Heart left ventricle (tissue), 16 donors: ENCODE measurements around the gene WDR17. TPM values are rescaled to one million over a fixed set of nuclear protein-coding genes. Genes with fewer than 3 reads are reported as not detected.

Experiments used
- ATAC-seq, 4 donors: fragments of 200-7000 bp; cut with Tn5 transposase; one replicate each; pipeline ENCODE4 v1.9.1; 2020 to 2022; ENCODE audit warnings: moderate library complexity in 4 of 4, mild to moderate bottlenecking in 3 of 4, moderate number of reproducible peaks in 1 of 4
- DNase-seq, 5 donors: peaks; one replicate each; pipeline ENCODE4 v3.0.0-alpha.2; 2020
- H3K27ac ChIP-seq, 12 donors: fragments of 200-600 bp; sonication (generic) in 4 of 12; one replicate each; pipeline versions ENCODE4 v1.5.0 to v1.8.0; 2016 to 2022; ENCODE audit warnings: mild to moderate bottlenecking in 2 of 12
- H3K27me3 ChIP-seq, 9 donors: fragments of 200-600 bp; sonication (generic) in 2 of 9; one replicate each; pipeline versions ENCODE4 v1.5.1 to v1.8.0; 2016 to 2022; ENCODE audit warnings: mild to moderate bottlenecking in 3 of 9
- H3K36me3 ChIP-seq, 9 donors: fragments of 200-600 bp; sonication (generic) in 2 of 9; one replicate each; pipeline versions ENCODE4 v1.5.0 to v1.8.0; 2018 to 2022; ENCODE audit warnings: mild to moderate bottlenecking in 2 of 9
- H3K4me1 ChIP-seq, 12 donors: fragments of 200-600 bp; sonication (generic) in 4 of 12; one replicate each; pipeline versions ENCODE4 v1.5.0 to v1.8.0; 2016 to 2022; ENCODE audit warnings: mild to moderate bottlenecking in 3 of 12
- H3K4me3 ChIP-seq, 12 donors: fragments of 200-600 bp; sonication (generic) in 4 of 12; one replicate each; pipeline versions ENCODE4 v1.5.0 to v1.8.0; 2017 to 2022; ENCODE audit warnings: mild to moderate bottlenecking in 9 of 12, moderate library complexity in 4 of 12
- H3K9me3 ChIP-seq, 12 donors: fragments of 200-600 bp; sonication (generic) in 4 of 12; one replicate each; pipeline versions ENCODE4 v1.5.0 to v1.8.0; 2016 to 2022; ENCODE audit warnings: mild to moderate bottlenecking in 1 of 12
- POLR2A ChIP-seq, 2 donors: fragments of 450-650 bp; IDR thresholded peaks; one replicate each; pipeline ENCODE4 v1.6.1; 2017; ENCODE audit warnings: antibody characterized with exemption in 2 of 2, mild to moderate bottlenecking in 2 of 2, moderate library complexity in 2 of 2
- WGBS, 4 donors: extraction: QIAGEN DNeasy Blood & Tissue Kit in 2 of 4; methylation state at CpG; one replicate each; pipeline versions ENCODE4 v1.1.5 to v1.1.7; 2013 to 2018; 5-methylcytosine and 5-hydroxymethylcytosine counted together
- intact Hi-C, 10 donors: fragments of 100-400 bp; cut with DNase I; formaldehyde crosslinking; loops; one replicate each; pipeline versions ENCODE4 v1.11.1 to v1.14.2; 2022
- long read RNA-seq, 3 donors: library from polyadenylated mRNA; unstranded; transcript quantifications; one replicate each; pipeline ENCODE4 v2.0.0, GENCODE V29; 2020 to 2021
- polyA plus RNA-seq, 2 donors: library from polyadenylated mRNA; stranded (reverse); fragments of 200-250 nt; gene quantifications; one replicate each; pipeline ENCODE4 v1.2.3, GENCODE V29; 2013
- total RNA-seq, 9 donors: library from RNA; depleted of rRNA in 2 of 9; stranded (reverse); fragments of >200 nt in 2 of 9; fragmentation: NEBNext Ultra II Directional in 3 of 9; extraction: Animal tissue kit (Norgen Biotek cat#: 25700) in 3 of 9; gene quantifications; one replicate each; pipeline versions ENCODE4 v1.1.0 to v1.2.4, GENCODE V29; 2016 to 2023
- TF ChIP-seq, protein P1 (sequence below), 12 donors: fragments of 200-600 bp; sonication (generic) in 4 of 12; IDR thresholded peaks; one replicate each; pipeline versions ENCODE4 v1.5.0 to v1.8.0; 2018 to 2022; ENCODE audit warnings: antibody characterized with exemption in 12 of 12, mild to moderate bottlenecking in 5 of 12
- donor health status: ischemic (EF 13 %, LVEDD 7.1; RV severe dilation, severe dysfunction).
- donor health status: healthy with polysubstance abuse.
- donor health status: DM: no; HTN: yes; CAD: no.
- donor health status: DM: no; HTN: no; CAD: no.
- donor health status: ischemic (EF 25% LVEDD 6.9; RV normal size, moderate dysfunction).
- donor health status: ischemic (EF 25% LVEDD 5.7; RV mildly dilated, moderate dysfunction).
- donor health status: healthy.
- donor health status: DM: yes; HTN: yes; CAD: no.
- donor health status: ischemic (EF 35%, LVEDD 5.7; RV mildly dilated, moderate dysfunction).
- donor health status: nonischemic (EF 11% LVEDD 7.7; RV severe dilation, severe dysfunction).
- donor health status: DM: yes; HTN: yes; CAD: no.
- donor health status: PGD.
- donor health status: ischemic (EF 29% LVEDD 5.4; RV normal size, mild dysfunction).
- donor health status: nonischemic (EF 23%, LVEDD 6.1; RV moderate dilation, normal function).

The WDR17 gene
- total RNA-seq (1 to 10 TPM in 1 of 9 donors, under 1 TPM in 8; 0.28 to 1.4 (median 0.75) TPM), polyA plus RNA-seq (under 1 TPM; 0.21 to 0.23 TPM)
- long read RNA-seq, donor 1 = 0 reads
- long read RNA-seq, donor 2 = 0 reads
- long read RNA-seq, donor 3 = 0 reads

GRCh38 chr4:176065435-176066291, at the start of gene WDR17:
Gene WDR17 (plus strand): TSS chr4:176065841. CDS start chr4:176111581, 45,740 bp downstream.
- Histone ChIP-seq H3K4me1 (peaks cover 0 to 12% (median 2%) of the 10 kb centered on the region in 12 donors), H3K4me3 (peak within 1 kb of the TSS; percentile 38 to 68 (median 54)), H3K9me3 (no peaks in the 10 kb centered on the region), H3K27ac (no peak within 1 kb of the TSS), H3K36me3 (no peaks in the 10 kb centered on the region), H3K27me3 (peaks cover 0 to 23% (median 4%) of the 10 kb centered on the region in 9 donors)
- intact Hi-C loops = no loop called here
- DNase-seq (peak; percentile 81 to 89 (median 84)), ATAC-seq (peak; percentile 92 to 100 (median 99))
- 1 to 4% (median 2%) methylated on average over 19 to 55 of the region's 55 CpGs for WGBS, 4 donors
- TF ChIP-seq POLR2A (IDR thresholded peaks at IDR 0.05) = no peak
- TF ChIP-seq, protein P1, sequence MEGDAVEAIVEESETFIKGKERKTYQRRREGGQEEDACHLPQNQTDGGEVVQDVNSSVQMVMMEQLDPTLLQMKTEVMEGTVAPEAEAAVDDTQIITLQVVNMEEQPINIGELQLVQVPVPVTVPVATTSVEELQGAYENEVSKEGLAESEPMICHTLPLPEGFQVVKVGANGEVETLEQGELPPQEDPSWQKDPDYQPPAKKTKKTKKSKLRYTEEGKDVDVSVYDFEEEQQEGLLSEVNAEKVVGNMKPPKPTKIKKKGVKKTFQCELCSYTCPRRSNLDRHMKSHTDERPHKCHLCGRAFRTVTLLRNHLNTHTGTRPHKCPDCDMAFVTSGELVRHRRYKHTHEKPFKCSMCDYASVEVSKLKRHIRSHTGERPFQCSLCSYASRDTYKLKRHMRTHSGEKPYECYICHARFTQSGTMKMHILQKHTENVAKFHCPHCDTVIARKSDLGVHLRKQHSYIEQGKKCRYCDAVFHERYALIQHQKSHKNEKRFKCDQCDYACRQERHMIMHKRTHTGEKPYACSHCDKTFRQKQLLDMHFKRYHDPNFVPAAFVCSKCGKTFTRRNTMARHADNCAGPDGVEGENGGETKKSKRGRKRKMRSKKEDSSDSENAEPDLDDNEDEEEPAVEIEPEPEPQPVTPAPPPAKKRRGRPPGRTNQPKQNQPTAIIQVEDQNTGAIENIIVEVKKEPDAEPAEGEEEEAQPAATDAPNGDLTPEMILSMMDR (IDR thresholded peaks at IDR 0.05) = no peak

GRCh38 chr4:176016601-176017000, 49.0 kb upstream of the WDR17 start:
- no peak overlapping the region for H3K4me3 ChIP-seq
- DNase-seq (no peak), ATAC-seq (no peak)
- no peaks in the 10 kb centered on the region for H3K9me3 ChIP-seq
- H3K4me1 ChIP-seq = no peaks in the 10 kb centered on the region
- TF ChIP-seq, protein P1 (IDR thresholded peaks at IDR 0.05) = no peak
- no peak for TF ChIP-seq POLR2A (IDR thresholded peaks at IDR 0.05)
- no peak overlapping the region for H3K27ac ChIP-seq
- no peaks in the 10 kb centered on the region for H3K36me3 ChIP-seq
- intact Hi-C loops = no loop called here
- WGBS, 4 donors = 67 to 77% (median 69%) methylated on average over 4 of the region's 4 CpGs
- H3K27me3 ChIP-seq = no peaks in the 10 kb centered on the region

GRCh38 chr4:176020481-176021085, 45.1 kb upstream of the WDR17 start:
- intact Hi-C loops = no loop called here
- TF ChIP-seq POLR2A (IDR thresholded peaks at IDR 0.05) = no peak
- TF ChIP-seq, protein P1 (IDR thresholded peaks at IDR 0.05) = no peak
- DNase-seq (no peak), ATAC-seq (no peak)
- Histone ChIP-seq H3K36me3 (no peaks in the 10 kb centered on the region), H3K4me3 (no peak overlapping the region), H3K27ac (no peak overlapping the region), H3K9me3 (no peaks in the 10 kb centered on the region), H3K27me3 (peaks cover 0 to 7% (median 0%) of the 10 kb centered on the region in 9 donors), H3K4me1 (no peaks in the 10 kb centered on the region)
- 68 to 70% (median 69%) methylated on average over 5 of the region's 5 CpGs for WGBS, 4 donors

DNA sequence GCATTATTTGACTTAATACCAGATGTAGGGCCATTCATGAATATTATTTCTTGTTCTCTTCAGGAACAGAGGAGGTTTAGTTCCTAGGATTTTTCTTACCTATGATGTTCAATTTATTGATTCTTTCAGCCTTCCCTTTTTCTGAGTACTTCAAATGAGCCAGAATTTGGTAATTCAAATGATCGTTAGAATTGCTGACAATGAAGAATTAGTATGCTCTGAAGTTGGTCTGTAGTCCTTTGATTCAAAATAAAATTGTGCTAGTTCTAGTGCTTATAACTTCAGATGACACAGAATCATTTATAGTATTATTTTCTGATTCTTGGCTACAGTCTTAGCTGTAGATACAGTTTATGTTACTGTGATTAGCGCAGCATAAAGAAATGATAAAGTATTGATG, 35.2 kb upstream of the WDR17 start:
- Histone ChIP-seq H3K9me3 (no peaks in the 10 kb centered on the region), H3K27ac (no peak overlapping the region), H3K27me3 (no peaks in the 10 kb centered on the region), H3K4me3 (no peak overlapping the region), H3K36me3 (no peaks in the 10 kb centered on the region), H3K4me1 (no peaks in the 10 kb centered on the region)
- intact Hi-C loops = loop anchor here in 5 of 10 donors (5.0 to 10.0 kb wide), 6 partner anchors 94 to 1014 kb away; no protein-coding TSS in a partner anchor
- DNase-seq (no peak), ATAC-seq (no peak)
- WGBS, 4 donors = 87 to 92% (median 88%) methylated on average over 2 of the region's 2 CpGs
- TF ChIP-seq POLR2A (IDR thresholded peaks at IDR 0.05) = no peak
- TF ChIP-seq, protein P1 (IDR thresholded peaks at IDR 0.05) = no peak
